CD4-positive, alpha-beta T cell treated with Interleukin-17A for 1 hour (primary cell): ENCODE measurements around the gene BSND.

ENCODE experiments used
- DNase-seq: peaks from one replicate; pipeline ENCODE4 v3.0.0-alpha.2; 2020

The BSND gene

DNA sequence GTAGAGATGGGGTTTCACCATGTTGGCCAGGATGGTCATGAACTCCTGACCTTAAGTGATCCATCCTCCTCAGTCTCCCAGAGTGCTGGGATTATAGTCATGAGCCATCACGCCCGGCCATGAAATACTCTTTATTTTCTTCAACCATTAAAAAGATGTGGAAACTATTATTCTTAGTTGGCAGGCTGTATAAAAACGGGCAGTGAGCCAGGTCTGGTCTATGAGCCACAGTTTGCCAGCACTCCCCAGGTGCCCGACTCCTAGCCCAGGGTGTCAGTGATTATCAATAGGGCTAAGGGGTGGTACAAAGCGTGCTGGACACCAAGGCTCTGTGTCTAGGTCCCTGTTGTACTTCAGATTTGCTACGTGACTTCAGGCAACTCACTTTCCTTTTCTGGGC lies 22.0 kb upstream of the BSND start:
- no peak for DNase-seq

DNA sequence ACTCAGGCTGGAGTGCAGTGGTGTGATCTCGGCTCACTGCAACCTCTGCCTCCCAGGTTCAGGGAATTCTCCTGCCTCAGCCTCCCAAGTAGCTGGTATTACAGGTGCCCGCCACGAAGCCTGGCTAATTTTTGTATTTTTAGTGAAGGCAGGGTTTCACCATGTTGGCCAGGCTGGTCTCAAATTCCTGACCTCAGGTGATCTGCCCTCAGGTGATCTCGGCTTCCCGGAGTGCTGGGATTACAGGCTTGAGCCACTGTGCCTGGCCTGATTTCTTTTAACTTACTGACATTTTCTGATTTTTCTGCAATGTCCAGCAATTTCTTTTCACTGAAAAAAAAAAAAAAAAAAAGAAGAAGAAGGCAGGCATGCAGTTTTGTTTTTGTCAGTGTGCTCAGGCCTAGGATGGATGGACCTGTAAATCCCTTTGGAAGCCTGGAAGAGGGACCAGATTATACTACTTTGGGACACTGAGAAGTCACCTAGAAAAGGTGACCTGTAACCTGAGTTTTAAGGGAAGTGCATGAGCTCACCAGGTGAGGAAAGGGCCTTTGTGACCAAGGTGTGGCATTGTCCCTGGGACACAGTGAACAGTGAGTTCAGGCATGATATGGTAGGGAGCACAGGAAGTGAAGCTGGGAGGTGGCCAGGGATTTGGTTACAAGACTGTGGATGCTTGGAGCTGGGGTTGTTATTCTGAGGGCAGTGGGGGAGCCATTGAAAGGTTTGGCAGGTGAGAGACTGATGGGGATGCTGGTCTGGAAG lies 21.0 kb upstream of the BSND start:
- DNase-seq, result no peak

DNA sequence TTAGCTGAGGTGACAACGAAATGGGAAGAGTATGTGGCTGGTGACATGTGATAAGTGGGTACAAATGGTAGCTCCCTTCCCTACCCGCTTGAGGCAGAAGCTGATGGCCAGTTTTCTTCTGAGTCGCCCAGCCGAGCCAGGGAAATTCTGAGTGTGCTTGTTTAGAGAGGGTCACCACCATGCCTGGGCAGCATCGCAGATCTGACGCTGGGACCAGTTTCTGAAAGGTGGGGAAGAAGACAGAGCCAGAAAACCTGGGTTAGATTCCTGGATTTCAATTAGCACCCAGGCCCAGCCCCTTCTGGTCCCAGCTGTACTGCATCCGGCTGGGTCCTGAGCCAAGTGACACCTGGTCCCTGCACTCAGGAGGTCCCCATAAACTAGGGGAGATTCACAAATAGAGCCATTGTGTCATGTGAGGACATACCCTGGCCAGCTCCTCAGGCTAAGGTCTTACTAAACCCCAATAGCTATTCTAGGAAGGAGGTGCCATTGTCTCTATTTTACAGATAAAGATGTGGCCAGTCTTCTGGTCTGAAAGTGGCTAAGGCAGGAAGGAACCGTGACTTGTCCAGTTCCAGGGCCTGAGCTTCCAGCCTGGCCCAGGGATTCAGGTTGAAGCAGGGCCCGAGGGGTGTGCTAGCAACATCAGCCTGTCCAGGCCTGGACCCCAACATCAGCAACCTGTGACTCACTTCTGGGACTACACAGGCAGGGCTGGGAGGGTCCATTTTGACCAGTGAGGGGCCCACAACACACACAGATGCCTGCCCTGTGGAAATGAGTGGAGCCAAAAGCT lies 20.0 kb upstream of the BSND start:
- DNase-seq, result no peak

DNA sequence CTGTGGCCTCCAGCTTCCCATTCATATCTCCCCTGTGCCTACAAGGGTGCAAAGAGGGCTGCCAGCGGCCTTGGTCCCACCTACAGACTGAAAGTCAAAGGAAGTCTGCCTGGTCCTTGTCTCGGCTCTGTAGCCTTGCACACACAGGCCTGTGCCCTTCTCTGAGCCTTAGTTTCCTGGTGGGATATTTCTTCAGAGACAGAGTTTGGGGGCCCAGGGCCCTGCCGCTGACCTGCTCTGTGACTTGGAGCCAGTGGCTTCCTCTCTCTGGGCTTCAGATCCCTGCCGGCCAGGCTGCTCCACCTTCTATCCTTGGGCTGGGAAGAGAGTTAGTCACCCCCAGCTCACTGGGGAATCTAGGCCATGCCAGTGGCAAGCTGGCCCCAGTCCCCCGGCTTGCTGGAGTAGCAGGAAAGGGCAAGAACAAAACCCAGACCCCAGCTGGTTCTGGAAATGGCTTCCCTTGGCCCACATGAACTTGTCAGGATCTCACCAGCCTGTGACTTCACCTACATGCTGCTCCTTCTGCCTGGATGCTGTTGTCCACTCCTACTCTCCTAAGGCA lies 19.3 kb upstream of the BSND start:
- DNase-seq, result no peak

DNA sequence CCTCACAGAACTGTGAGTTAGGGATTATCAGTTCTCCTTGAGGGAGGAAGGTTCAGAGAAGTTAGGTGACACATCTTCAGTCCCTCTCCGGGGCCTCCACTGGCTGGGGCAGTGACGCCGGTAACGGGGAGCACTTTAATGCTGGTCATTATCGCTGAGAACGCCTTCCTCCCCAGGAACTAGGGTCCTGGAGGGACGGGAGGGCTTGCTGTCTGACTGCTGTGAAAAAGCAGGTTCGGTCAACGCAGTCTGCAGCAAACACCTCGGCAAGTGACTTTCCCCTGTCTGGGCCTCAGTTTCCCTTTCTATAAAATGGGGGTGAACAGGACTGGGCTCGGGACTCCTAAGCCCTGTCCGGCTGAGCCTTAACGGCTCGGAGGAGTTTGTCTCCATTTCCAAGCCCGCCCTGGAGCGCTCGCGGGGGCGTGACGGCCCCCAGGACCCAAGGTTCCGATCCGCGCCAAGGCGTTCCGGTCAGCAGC lies 18.6 kb upstream of the BSND start:
- no peak for DNase-seq

DNA sequence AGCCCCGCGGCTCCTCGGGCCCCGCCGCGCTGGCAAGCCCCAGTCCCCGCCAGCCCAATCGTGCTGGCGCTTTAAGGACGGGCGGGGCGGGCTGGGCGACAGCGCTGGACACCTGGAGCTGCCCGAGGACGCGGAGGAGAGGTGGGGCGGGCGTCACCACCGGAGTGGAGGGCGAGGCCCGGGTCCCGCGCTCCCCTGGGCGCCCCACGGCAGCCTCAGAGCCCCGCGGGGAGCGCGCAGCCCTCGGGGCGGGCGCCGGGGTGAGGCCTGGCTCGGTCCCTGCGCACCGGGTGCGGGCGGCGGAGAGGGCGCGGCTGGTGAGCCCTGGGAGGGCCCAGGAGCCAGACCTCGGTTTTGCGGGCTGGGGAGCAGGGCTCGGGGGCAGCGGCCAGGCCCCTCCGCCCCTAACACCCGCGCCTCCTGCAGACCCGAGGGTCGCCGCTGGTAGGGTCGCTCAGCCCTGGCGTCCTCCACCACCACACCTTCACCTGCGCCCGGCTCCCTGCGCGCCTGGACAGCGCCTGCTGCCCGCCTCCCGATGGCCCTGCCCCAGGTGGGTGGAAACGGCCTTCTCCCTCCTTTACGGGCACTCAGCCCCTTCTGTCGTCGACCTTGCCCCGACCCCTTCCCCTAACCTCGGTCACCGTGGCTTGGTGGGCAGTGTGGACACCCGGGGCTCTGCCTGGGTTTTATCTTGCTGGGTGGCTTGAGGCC lies 18.0 kb upstream of the BSND start, which contains the start of gene TMEM61:
Gene TMEM61, plus strand, starts transcription at position 101 of the 714 bp plus-strand sequence. Its CDS starts 438 bp downstream, at position 539.
- no peak for DNase-seq

DNA sequence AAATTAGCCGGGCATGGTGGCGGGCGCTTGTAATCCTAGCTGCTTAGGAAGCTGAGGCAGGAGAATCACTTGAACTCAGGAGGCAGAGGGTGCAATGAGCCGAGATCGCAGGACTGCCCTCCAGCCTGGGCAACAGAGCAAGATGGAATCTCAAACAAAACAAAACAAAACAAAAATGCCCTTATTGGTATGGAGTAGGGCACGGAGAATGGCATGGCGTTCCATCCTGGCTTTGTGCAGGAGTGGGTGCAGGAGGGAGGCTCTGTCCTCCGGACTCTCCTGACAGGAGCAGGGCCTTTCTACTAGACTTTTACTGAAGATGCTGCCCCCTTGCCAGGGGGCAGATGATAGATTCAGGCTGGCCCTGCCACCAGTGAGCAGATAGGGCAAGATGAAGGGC lies 17.3 kb upstream of the BSND start:
- no peak for DNase-seq

DNA sequence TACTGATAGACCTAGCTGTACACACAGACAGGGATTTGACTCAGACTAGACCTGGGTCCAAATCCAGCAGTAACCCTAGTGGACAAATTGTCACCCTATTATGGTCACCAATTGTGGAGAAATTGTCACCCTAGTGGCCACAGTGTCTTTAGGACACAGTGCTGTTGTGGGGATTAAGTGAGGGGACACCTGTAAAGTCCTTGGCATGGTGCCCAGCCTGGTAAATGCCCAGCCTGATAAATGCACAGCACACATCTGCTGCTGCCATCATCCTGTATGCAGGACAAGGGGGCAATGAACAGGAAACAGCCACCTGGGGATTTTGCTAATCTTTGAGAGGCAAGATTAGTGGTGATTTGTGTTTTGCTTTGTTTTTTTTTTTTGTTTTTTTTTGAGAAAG lies 16.0 kb upstream of the BSND start:
- DNase-seq, result no peak

DNA sequence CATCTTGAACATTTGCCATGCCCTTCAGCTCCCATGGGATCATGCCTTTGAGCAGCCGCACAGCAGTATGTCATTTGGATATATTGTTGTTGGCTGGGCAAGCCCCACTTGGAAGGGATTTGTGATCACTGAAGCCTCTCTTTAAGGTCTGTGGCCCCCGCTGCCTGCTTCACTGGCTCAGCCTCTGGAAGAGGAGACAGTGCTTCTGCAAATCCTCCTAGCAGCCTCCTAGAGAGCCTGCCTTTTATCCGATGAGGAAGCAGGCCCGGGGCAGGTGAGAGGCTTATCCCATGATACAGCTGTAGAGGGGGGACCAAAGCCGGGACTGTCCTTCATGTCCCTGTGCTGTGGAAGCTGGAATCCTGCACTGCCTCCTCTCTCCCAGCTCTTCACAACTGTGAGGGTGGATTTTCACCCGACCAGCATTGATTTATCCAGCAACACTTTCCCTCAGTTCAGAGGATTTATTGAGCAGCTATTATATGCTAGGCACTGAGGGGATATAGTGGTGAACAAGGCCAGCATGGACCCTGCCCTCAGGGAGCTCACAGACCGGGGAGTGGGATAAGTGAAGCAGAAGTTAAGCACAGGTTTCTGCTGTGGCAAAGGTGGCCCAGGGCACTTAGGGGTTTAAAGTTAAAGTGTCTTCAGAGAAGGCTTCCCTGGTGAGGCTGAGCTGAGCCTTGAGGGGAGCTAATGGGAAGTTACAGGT lies 14.4 kb upstream of the BSND start:
- no peak for DNase-seq

DNA sequence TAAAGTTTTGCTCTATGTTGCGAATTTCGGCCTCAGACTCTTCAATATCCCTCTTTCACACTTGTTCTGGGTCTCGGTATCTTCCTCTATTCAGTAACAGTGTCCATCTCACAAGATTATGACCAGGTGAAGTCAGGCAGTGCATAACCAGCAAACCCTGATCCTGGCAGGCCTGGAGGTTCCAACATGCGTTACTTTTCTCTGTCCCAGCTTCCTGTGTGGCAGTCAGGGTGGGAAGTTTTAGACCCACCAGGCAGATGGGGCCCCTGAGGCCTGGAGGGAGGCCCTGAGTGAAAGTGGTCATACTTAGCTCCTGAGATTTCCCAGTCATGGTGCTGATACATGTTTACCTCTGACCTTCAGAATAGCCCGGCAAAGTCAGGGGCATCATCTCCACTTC lies 13.2 kb upstream of the BSND start:
- DNase-seq, result no peak

DNA sequence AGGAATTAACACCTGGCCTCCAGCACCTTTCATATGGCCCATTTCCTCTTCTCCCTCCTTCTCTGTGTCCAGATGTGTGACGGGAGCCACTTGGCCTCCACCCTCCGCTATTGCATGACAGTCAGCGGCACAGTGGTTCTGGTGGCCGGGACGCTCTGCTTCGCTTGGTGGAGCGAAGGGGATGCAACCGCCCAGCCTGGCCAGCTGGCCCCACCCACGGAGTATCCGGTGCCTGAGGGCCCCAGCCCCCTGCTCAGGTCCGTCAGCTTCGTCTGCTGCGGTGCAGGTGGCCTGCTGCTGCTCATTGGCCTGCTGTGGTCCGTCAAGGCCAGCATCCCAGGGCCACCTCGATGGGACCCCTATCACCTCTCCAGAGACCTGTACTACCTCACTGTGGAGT lies 12.7 kb upstream of the BSND start:
- DNase-seq, result no peak

DNA sequence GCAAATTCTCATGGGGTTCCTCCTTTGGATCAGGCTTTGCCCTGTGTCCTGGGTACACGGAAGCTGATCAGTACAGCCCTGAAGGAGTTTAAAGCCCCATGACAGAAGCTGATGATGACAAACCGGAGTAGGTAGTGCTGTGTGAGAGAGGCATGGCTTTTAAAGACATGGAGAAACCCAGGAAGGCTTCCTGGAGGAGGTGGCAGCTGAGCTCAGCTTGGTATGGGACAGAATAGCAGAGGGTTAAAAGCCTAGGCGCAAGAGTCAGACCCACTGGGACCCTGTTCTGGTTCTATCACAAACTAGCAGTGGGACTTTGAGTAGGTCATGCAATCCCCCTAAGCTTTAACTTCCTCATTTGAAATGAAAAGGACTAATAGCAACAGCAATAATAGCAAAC lies 12.2 kb upstream of the BSND start:
- DNase-seq, result no peak

DNA sequence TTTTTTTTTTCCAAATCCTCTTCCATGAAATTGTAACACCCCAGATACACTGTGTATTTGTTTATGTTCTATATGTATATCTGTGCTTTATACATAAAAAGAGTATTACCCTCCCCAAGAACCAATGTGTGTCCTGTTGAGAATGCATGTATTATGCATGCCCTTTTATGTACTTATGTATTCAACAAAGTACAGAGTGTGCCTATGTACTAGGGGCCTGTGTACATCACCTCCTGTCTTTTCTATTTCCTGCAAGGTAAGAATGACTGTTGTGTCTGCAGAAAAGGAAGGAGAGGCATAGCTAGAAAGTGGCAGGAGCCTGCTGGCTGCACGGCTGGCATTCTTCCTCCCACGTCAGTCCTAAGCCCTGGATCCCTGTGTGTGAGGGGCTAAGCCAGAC lies 11.3 kb upstream of the BSND start:
- no peak for DNase-seq

DNA sequence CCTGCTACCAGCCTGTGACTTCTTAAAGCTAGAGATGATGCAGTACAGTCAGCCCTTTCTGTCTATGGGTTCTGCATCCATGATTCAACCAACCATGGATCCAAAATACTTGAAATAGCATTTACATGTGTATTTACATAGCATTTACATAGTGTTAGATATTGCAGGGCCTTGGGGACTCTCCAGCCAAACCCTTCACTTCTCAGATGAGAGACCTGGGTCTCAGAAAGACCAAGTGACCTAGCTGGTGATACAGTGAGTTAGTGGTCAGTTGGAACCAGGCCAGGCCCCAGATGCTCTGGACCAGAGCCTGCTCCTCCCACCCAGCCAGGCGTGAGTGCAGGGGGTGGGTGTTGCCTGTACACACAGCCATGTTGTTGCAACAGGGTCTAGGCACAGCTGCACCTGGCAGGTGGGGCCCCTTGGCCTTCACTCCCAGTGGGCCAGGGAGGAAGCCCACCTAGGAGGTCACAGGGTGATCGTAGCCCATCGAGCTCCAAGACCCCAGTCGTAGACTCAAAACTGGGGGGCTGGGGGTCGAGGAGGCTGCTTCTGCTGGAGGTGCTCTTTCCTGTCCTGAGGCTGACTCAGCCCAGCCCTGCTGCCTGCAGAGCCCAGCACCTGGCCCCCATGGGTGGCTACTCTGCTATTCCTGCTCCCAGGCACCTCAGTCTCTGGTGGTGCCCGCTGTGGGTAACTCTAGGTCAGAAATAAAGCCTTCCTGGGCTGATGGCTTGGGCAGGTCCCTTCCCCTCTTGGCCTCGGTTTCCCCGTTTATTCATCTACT lies 10.6 kb upstream of the BSND start:
- no peak for DNase-seq

DNA sequence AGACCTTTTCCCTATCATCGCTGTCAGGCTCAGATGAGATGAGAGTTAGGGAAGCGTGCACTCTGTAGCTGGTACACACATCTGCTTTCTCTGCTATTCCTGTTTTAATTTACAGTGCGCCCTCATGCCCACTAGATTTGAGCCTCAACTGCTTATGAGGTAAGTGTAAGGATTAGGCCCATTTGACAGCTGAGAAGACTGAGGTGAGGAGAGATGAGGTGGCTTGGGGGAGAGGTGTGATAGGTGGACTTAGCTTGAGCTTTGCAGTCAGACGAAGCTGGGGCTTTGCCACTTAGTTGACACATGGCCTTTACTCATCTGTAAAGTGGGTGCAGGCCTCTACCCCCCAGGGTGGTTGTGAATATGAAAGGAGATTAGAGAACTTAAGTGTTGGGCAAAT lies 9.8 kb upstream of the BSND start:
- DNase-seq, result no peak

DNA sequence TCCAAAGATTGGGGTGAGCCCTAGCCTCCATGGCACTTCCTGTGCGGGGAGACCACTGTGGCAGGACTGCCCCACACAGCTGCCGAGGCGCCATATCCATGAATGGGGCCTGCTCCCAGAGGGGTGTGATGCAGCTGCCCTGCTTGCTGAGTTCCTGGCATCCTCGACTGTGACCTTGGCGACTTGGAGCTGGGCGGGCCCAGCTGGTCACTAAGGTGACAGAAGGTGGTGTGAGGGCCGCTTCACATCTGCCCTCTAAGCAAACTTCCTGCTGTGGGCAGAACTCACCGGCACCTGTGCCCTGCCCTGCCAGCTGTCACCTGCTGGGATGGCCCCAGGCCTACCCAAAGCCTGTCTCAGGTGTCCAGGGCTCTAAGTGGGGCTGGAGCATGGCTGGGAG lies 9.3 kb upstream of the BSND start:
- no peak for DNase-seq

DNA sequence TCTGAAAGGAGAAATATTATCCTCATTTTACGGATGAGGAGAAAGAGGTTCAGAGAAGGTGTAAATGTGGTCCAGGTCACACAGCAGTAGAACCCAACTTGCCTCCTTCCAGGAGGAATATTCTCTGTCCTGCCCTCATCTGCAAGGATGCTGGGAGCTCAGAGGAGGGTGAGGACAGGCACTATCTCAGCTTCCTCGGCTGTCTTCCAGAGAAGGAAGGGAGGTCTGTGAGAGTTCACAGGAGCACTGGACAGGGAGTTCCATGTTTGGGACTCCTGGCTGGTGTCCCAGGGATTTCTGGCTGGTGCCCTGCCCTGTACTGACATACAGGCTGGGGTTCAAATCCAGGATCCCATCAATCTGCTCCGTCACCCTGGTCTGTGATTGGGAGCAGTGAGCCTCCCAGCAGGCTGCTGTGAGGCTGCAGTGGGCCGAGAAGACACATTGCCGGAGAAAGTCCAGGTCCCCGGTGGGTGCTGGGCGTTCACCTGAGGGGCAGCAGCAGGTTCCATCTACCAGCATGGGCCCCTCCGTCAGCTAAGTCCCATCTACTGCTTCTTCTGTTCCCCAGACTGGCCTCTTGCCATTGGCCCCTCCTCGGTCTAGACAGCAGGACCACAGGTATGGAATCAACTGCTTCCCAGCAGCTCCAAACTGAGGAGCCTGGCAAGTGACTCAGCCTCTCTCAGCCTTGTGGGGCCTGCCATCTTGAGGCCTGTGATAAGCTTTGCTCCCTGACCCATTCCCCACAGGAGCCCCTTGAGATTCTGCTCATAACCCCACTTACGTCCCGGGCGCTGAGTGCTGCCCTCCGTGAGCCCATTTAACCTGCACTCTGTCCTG lies 8.5 kb upstream of the BSND start:
- no peak for DNase-seq

DNA sequence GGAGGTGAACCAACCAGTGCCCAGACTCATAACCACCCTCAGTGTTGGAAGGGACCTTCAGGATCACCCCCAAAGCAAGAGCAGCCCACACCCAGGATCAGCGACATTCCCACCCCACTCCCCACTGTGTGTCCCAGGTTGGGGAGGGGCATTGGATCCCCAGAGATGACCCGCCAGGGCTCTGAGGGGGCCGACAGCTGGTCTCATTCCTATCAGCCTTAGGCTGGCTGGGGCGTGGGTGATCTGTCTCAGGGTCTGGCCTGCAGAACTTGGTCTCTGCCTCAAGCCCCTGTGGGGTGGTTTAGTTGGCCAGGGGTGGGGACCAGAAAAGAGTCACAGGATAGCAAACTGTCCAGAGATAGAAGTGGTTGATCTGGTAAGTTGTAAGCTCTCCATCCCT lies 7.8 kb upstream of the BSND start:
- no peak for DNase-seq

DNA sequence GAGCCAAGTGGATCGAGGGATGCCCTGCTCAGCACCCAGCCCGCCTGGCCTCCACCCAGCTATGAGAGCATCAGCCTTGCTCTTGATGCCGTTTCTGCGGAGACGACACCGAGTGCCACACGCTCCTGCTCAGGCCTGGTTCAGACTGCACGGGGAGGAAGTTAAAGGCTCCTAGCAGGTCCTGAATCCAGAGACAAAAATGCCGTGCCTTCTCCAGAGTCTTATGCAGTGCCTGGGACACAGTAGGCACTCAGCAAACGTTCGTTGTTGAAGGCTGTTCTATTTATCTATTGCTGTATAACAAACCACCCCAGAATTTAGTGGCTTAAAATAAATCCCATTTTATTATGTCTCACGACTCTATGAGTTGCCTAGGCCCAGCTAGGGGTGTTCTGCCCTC lies 6.8 kb upstream of the BSND start:
- no peak for DNase-seq

DNA sequence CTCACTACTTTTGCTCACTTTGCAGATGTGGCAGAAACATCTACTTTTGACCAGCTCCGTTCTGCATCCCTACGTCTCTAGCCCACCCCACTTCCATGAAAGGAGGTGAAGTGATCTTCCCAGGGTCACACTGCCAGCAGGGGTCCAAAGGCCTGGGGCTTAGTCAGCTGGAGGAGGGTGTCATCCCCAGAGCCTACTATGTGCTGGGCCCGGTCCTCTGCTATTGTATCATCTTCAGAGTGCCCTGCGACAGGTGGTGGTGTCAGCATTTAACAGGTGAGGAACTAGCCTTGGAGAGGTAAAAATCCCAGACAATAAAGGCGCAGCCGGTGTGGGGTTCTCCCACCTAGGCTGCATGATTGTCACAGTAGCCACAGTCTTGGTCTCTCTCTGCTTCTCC lies 5.6 kb upstream of the BSND start:
- DNase-seq, result no peak
